Thoracic aorta endothelial cell (primary cell): ENCODE measurements around the gene ABCB9. TPM values are rescaled to one million over a fixed set of nuclear protein-coding genes. Genes with fewer than 3 reads are reported as not detected.

Source experiments
- small RNA-seq: library from RNA; depleted of rRNA; stranded (forward); fragments of <200 nt; gene quantifications from one replicate; pipeline ENCODE3, GENCODE V24; 2012
- total RNA-seq: library from RNA; depleted of rRNA; stranded (reverse); fragments of >200 nt; gene quantifications from 2 replicates; pipeline ENCODE4 v1.2.3, GENCODE V29; 2012

Gene ABCB9
- 12.8 and 13.4 TPM in 2 replicates for total RNA-seq

DNA sequence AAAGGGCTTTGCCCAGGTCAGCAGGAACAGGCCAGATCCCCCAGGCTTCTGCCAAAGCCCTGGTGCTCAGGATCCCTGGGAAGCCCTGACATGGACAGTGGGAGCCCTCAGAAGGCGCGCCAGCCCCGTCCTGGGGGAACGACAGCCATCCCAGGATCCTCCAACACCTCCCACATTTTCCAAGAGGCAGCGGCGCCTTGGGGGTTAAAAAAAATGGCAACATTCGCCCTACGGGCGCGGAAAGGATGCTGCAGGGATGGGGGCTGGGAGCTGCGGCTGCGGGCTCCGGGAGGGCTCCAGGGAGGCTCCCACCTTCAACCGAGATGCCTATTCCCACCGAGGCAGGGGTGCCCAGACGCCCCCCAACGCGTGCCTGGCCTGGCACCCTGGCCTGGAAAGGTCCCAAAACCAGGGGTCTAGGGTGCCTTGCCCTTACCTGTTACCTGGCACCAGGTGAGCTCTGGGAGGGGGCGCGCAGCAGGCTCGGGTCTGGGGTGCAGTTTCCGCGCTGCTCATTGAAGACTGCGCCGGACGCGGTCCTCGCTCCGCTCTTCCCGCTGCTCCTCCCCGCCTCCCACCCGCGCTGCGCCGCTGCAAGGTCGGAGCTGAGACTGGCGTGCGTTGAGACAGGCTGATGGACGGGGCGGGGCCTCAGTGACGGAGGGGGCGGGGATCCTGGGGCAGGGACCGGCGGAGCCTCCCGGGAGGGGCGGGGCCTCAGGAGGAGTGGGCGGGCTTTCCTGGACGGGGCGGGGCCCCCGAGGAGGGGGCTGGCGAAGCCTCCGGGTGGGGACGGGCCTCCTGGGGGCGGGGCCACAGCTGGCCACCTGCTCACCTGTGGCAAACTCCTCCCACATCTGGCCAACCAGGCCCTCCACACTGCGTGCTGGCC lies at the start of gene ABCB9:
Gene ABCB9, minus strand, starts transcription at position 613 of the 892 bp plus-strand sequence. CDS start 6,228 bp downstream, outside the sequence.

DNA sequence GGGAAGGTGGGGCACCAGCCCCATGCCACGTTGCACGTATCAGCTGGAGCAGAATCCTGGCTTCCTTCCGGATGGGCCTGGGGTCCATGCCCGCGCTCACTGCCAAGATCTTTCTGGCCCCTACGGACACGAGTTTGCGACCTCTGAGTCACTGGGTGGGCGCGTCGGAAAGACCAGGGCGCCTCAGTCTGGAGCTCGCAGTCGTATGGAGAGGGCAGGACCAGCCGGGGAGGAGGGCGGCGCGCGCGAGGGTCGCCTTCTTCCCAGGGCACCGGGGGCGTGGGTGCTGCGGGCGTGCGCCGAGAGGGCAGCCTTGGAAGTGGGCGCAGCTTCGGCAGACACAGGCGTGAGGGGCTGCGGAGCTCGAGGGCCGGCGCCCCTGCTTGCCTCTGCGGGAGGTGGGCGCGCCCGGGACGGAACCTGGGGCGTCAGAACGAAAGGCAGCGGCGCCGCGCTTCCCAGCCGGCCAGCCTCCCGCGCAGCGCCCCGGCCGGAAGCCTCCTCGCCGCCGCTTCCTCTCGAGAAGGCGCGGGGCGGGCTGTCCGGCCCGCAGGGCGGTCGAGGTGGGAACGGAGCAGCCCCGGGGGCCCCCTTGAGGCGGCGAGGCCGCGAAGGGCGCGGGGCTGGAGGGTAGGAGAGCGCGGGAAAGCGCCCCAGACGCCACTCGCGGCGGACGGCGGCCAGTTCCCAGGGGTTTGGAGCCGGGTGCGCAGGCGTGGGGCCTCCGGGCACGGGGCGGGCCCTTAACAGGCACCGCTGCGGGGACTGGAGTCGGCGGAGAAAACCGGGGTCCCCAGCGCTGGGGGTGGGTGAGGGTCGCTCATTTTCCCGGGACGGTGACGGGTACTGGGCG lies 14.1 kb upstream of the ABCB9 start, which contains the start of gene ARL6IP4:
Gene ARL6IP4, plus strand, starts transcription at position 499 of the 853 bp plus-strand sequence. CDS start 459 bp downstream, outside the sequence.

DNA sequence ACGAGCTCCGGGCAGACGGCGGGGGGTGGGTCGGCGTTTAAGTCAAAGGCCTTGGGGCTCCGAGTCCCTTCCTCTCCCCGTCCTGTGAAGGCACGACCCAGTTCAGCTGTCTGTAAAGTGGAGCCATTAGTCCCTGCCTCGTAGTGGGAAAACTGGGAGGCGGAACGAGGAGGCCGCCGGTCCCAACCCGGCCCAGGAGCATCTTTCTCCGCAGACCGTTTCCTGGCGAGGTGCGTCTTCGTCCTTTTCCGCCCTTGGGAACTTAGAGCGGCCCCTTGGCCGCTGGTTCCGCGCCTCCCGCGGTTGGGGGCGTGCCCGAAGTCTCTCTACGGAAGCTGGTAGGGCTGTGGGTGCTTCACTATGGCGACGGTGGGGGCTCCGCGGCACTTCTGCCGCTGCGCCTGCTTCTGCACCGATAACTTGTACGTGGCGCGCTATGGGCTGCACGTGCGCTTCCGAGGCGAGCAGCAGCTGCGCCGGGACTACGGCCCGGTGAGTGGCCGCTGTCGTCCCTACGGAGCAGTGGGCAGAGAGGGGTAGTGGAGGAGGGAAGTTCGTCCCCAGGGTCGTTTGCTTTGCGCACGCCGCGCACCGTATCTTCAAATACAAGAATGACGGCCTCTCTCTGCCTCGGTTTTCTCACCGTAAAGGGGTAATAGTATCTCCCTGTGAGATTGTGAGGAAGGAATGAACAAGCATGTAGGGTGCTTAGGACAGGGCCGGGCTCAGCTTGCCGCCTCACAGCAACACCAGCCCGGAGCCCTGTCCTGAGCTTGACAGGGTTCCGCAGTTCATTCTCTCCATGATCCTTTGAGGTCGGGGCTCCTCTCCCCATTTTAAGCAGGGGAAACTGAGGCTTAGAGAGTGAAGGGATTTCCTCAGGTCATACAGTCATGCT lies 8.9 kb upstream of the ABCB9 start, which contains the start of gene OGFOD2:
Gene OGFOD2, plus strand, starts transcription at position 353 of the 898 bp plus-strand sequence. Its CDS starts 8 bp downstream, at position 361.

GRCh38 chr12:122895704-122896636 lies 70.3 kb downstream of the ABCB9 start, which contains the start of gene VPS37B:
Gene VPS37B (minus strand): TSS chr12:122896124. CDS start chr12:122896062, 62 bp downstream.

Small RNAs within 50 kb of the gene (small RNA-seq; reads per million reads assigned to genes)
- gene ARL6IP4 (not detected), gene MIR4304 (not detected)

Other genes with a start within 250 kb of the ABCB9 start
- not detected in 2 replicates for gene HCAR3, start 249.7 kb downstream of the ABCB9 start, total RNA-seq
- not detected in 2 replicates for gene HCAR1, start 235.6 kb downstream of the ABCB9 start, total RNA-seq
- 67.5 and 71.4 TPM in 2 replicates for gene DENR, start 213.6 kb downstream of the ABCB9 start, total RNA-seq
- gene CCDC62, start 191.9 kb downstream of the ABCB9 start, total RNA-seq: 0.72 and 0.80 TPM in 2 replicates
- gene HIP1R, start 131.0 kb downstream of the ABCB9 start, total RNA-seq: 82.2 and 93.1 TPM in 2 replicates
- 41.9 and 42.4 TPM in 2 replicates for gene VPS37B, start 70.3 kb downstream of the ABCB9 start, total RNA-seq
- gene OGFOD2, start 8.8 kb upstream of the ABCB9 start, total RNA-seq: 10.4 and 11.8 TPM in 2 replicates
- 166 and 188 TPM in 2 replicates for gene ARL6IP4, start 14.2 kb upstream of the ABCB9 start, total RNA-seq
- 9.1 and 9.3 TPM in 2 replicates for gene PITPNM2, start 184.6 kb upstream of the ABCB9 start, total RNA-seq